IPS-11a (cell line): ENCODE data around the gene ABHD16A.

ENCODE experiments used
- H3K4me3 ChIP-seq: one replicate; pipeline ENCODE4 v1.5.1; 2013; ENCODE audit warnings: low read depth, low read length, control low read depth

ABHD16A gene

DNA sequence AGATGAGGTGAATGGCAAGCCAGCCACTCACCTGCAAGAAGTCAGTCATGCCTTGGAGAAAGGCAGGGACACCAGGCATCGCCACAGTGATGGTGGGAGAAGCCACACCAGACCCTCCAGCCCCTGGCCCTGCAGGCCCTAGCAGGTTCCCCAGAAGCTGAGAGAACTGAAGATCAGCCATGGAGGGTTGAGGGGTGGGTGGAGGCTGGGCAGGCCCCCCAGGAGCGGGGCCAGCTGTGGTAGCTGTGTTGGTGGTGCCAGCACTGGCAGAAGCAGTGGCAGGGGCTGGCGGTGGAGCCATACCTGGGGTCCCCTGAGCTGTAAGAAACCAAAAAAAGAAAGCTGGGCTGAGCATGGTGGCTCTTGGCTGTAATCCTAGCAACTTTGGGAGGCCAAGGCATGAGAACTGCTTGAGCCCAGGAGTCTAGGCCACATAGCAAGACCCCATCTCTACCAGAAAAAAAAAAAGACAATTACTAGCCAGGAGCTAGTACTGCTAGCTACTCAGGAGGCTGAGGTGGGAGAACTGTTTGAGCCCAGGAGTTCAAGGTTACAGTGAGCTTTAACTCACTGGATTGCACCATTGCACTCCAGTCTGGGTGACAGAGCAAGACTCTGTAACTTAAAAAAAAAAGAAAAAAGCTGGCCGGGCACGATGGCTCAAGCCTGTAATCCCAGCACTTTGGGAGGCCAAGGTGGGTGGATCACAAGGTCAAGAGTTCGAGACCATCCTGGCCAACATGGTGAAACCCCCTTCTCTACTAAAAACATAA is 60.1 kb downstream of the ABHD16A start:
- no peak overlapping the region for H3K4me3 ChIP-seq

DNA sequence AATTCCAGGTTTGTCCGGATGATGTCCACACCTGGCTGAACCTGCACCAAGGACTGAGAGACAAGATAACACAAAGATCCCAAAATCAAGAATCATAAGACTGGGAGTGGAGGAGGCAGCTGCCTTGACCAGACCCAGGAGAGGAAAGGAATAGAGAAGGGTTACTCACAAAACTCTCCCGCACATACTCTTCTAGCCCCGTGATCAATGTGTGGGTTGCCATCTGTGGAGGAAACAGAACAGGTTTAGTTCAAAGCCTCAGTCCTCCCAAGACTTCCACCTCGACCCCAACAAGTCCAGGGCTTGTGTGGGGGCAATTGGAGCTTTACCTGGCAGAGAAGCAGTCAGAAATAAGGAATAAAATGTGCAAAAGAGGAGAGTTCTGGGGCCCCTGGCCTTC is 61.8 kb downstream of the ABHD16A start:
- H3K4me3 ChIP-seq: no peak overlapping the region

DNA sequence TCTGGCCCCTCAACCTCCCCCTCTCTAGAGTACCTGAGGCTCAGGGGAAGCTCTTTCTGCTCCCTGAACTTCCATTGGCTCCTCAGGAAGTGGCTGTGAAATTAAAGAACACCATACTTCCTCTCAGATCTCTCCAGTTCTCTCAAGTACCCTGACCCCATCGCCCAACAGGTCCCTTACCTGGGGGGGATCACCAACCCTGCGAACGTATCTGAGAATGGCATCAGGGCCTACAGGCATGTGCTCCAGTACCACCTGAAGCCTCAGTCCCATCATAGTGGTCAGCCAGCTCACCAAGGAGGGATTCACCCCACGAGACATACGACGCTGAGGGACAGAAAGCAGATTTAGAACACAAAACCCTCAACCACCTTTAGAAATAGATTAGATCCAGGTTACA is 62.5 kb downstream of the ABHD16A start:
- H3K4me3 ChIP-seq: no peak overlapping the region

DNA sequence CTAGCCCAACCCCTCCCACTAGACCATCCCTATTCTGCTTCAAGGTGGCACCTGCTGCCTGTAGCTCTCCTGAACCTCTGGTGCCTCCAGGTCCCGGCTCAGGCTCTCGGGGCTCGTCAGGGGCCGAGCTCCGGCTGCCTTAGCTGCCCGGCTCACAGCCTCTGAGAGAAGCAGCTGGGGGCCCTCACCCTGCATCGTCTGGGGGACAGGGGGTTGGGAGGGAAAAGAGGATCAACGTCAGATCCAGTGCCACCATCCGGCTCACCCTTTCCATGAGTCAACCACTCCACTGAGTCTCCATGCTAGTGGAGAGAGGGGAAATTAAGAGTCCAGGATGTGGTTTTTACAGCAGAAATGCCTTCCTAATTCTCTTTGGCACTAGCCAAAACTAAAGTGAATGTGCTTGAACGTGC is 63.7 kb downstream of the ABHD16A start:
- H3K4me3 ChIP-seq: no peak overlapping the region

DNA sequence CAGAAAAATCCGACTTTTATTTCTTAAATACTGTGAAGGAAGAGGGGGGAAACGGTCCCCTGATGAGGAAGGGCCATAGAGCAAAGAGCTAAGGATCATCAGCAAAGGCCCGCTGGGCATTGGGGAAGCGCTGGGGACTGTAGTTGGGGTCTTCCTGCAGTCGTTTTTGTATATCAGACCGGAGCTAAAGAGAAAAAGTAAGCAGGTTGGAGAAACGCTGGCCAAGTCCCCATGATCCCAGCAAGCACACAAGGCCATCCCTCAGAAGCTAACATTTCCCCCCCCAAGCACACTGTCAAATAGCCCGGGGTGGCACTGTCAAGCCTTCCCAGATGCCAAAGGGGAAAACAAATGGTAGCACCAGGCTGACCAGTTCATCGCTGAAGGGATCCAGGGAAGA is 64.1 kb downstream of the ABHD16A start:
- no peak overlapping the region for H3K4me3 ChIP-seq
